GM18502 (cell line): ENCODE data around the gene ATE1.
"Not testable (repeated sequence)": the region's sequence is repeated elsewhere in the genome, so short reads cannot be mapped to it uniquely, and the experiment has no call there.

Source experiments
- ATAC-seq: cut with Tn5 transposase; IDR thresholded peaks from one replicate; pipeline ENCODE4 v1.9.1; 2021; ENCODE audit warnings: mild to moderate bottlenecking; ENCODE audit not compliant: unreplicated experiment, poor library complexity

ATE1 gene

DNA sequence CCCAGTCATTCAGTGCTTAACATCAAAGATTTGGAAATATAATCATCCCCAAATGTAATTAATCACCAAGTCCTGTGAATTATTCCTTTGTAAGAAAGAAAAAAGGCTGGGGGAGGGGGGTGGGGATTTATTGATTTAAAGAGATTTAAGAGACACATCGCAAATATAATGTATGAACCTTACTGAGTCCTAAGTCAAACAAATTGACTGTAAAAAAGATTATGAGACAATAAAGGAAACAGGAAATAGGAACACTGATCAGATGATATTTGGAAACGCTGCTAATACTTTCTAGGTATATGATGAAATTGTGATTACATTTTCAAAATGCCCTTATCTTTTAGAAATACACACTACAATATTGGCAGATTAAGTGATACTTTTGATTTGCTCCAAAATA is 92.5 kb downstream of the ATE1 start:
- no peak for ATAC-seq

DNA sequence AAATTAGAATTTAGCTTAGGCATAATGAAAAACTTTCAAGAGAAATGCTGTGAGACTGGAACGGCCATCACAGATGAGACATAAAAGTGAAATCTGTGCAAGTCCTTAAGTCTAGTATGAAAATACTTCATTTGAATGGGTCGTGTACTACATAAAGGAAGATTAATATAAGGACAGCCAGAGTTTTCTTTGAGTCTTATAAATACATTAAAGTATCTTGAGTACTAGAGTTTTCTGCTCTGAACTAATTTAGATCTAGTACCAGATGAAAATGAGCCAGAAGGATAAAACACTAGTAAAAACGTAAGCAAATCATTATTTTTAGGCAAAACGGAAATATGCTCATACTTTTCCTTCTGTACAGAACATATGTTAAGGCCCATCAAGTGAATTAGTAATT is 93.1 kb downstream of the ATE1 start:
- no peak for ATAC-seq

DNA sequence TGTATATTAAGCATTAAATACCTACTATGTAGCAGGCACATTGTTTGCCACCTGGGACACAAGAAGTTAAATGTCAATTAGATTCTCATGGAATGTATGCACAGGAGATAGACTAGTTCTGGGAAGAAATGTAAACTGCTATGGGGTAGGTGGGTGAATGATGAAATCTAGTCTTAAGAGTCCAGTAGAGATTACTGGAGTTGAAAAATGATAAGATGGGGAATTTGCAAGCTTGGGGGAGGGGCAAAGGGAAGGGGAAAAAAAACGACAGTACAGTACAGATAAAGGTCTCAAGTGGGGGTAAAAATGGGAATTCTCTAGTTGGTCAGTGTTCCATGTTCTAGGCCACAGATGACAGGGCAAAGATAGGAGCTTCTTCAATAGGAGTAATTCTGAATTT is 94.4 kb downstream of the ATE1 start:
- no peak for ATAC-seq

DNA sequence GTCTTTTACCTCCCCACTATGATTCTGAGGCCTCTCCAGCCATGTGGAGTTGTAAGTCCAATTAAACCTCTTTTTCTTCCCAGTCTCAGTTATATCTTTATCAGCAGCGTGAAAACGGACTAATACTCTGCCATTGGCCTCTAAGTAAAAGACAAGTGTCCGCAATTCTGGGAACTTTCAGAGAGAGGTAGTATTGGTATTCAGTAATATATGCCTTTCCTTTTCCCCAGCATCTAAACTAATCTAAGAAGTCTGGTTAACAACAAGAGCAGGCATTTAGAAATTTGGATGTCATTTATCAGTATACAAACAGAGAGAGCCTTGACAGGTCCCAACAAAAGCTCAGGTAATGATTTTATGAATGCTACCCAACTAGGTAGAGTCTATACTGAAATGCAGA is 95.2 kb downstream of the ATE1 start:
- ATAC-seq, result no peak

DNA sequence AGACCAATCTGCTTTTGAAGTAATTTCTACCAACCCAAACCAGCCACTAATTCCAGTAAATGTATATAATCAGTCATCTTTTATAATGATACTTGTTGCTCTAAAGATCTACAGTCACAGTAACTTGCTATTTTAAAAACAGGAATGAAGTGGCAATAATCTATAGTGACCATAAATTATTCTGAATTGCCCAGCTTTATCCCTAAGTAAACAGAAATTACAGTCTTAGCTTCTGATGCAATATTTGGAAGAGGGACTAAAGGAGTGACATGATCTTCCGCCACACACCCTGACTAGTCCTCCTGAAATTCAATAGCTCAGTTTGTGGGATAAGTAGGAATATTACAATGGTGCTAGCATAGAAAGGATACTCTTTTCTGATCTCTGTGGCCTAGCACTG is 96.1 kb downstream of the ATE1 start:
- no peak for ATAC-seq

DNA sequence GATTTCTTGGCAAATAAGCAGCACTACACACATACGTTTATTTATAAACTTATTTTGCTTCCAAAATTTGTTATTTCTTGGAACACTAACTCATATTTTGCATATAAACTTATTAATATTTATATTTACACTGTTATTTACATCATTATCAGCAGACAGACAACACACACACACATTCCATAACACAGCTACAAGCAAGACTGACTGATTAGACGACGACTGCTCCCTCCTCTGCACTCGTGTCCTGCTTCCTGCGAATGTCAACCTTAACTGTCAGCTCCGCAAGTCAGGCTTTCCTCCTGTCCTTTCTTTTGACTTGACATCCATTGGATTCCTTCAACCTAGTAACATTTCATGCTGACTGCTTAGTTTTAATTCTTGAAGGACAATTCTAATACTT is 96.6 kb downstream of the ATE1 start:
- ATAC-seq, result no peak

DNA sequence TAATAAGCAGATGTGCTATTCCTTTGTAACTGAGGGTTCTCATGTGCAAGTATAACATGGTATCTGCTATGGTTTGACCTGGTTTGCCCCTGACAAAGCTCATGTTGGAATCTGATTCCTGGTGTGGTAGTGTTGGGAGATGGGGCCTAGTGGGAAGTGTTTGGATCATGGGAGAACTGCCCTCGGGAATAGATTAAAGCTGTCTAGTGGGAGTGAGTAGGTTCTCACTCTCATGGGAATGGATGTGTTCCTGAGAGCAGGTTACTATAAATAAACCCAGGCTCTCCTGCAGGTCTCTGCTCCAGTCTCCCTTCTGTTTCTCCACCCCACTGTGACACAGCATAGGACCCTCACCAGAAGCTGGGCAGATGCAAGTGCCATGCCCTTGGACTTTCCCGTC is 97.7 kb downstream of the ATE1 start:
- ATAC-seq, result no peak

DNA sequence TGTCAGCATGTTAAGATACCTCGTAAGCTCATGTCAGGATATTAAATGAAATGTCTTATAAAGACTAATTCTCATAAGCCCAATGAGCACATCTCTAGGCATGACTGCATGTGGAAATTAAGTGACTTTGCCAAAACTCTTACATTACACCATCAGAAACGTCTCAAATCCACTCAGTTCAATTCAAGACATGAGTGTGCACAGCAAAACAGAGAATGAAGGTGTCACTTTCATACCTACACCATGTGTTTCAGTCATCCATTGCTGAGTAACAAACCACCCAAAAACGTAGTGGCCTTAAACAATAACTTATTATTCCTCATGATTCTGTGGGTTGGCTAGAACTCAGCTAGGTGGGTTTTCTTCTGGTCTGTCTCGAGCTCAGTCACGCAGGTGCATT is 99.8 kb downstream of the ATE1 start:
- no peak for ATAC-seq

DNA sequence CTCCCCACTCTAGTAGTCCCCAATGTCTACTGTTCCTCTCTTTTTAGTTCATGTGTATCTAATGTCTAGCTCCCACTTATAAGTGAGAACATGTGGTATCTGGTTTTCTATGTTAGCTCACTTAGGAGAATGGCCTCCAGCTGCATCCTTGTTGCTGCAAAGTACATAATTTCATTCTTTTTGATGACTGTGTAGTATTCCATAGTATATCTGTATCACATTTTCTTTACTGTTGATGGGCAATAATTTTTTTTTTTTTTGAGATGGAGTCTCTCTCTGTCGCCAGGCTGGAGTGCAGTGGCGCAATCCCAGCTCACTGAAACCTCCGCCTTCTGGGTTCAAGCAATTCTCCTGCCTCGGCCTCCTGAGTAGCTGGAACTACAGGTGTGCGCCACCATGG is 101.1 kb downstream of the ATE1 start:
- not testable (repeated sequence) for ATAC-seq

DNA sequence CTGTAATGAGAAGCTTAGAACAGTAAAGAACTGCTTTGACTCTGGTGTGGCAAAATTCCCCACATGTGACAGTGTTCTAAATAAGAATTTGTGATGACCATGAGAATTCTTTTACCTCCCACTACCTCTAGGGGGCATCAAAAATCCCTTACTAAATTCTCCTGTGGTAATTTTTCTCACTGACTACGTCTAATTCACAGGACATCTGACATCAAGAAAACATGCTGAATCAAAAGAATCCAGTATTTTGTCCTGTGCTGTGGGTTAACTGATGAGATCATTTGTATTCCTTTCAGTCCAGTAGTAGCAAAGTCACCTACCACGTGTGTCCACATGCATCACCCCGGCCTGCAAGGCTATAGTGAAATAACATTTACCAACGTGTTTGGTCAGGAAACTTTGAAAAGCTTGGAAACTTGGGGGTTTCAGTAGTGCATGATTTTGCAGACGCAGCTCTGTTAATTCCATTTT is 103.8 kb downstream of the ATE1 start:
- ATAC-seq, result no peak

DNA sequence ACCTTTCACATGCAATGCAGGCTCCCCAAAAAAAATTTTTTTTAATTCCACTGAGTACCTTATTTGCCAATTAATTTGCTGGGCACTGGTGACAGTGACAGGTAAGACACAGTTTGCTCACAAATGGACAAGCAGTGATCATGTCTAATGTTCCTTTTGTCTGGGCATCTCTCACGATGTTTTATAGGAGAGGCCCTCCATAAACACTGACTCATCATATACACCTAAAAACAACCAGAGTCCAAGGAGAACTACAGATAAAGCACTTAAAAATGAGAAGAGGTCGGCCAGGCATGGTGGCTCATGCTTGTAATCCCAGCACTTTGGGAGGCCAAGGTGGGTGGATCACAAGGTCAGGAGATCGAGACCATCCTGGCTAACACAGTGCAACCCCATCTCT is 105.1 kb downstream of the ATE1 start:
- no peak for ATAC-seq

DNA sequence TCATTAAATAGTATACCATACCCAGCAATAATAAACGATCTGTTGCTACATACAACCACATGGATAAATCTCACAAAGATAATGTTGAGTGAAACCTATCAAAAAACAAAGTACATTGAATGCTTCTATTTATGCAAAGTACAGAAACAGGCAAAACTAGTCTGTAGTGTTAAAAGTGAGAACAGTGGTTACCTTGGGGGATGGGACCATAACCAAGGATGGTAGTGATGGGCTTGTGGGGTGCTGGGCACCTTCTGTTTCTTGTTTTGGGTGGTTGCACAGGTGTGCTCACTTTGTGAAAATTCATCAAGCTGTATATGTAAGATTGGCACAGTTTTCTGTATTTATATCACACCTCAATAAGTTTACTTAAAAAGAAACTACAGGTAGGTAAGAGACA is 105.7 kb downstream of the ATE1 start:
- ATAC-seq, result peak; percentile 54

DNA sequence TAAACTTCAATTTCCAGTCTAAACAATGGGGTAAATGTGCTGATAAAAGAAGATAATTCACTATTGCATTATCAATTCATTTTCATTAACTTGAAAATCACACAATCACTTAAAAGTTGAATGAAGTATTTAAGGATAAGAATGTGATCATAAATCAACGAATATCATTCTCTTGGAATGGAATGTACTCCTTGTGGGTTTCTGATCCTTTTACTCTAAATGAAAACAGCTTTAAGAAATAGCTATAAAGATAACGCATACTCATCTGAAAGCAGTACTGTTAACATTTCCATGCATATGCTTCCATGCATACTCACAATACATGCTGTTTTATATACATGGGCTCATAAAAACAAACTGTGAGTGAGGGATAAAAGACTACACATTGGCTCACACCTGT is 108.8 kb downstream of the ATE1 start:
- ATAC-seq, result no peak

DNA sequence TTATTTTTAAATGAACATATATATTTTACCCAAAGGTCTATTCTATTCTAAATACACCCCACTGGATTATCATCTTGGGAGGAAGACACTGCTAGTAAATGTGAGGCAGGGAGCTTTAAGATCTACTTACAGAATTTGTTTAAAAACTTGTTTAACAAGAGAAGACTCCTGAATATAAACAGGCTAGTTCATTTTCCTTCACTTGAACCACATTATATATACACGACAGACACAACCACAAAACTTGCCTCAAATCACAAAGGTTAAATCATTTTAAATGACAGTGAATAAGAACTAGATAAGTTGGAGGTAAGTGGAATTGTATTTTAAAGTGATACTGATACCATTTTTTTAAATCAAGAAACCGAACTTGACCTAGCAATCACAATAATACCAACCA is 109.2 kb downstream of the ATE1 start:
- no peak for ATAC-seq

DNA sequence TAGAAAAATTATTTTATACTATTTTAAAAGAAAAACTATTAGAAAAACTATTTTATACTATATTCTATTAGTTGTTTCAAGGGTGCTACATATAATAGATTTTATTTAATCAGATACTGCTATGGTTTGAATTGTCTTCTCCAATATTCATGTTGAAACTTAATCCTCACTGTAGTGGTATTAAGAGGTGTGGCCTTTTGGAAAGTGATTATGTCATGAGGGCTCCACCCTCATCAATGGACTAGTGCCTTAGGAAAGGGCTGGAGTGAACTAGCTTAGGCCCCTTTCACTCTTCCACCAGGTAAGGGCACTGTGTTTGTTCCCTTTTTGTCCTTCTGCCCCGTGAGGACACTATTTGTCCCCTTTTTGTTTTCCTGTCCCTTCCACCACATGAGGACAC is 111.6 kb downstream of the ATE1 start:
- ATAC-seq, result no peak

DNA sequence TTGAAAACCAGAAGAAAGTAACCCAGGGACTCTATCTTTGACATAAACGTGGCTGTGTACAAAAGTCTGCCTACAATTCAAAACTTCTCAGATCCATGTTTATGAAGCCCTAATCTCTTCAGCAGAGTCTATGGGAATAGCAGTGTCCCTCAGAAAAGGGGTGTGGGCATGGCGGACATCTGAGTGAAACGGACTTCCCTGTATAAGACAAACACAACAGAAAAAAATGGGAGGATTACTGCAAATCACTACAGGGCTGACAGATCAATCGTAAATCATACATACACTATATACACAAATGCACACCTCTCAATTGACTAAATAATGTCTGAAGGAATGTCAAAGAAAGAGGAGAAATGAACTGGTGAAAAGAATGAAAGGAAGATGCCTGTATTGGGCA is 114.0 kb downstream of the ATE1 start:
- no peak for ATAC-seq

DNA sequence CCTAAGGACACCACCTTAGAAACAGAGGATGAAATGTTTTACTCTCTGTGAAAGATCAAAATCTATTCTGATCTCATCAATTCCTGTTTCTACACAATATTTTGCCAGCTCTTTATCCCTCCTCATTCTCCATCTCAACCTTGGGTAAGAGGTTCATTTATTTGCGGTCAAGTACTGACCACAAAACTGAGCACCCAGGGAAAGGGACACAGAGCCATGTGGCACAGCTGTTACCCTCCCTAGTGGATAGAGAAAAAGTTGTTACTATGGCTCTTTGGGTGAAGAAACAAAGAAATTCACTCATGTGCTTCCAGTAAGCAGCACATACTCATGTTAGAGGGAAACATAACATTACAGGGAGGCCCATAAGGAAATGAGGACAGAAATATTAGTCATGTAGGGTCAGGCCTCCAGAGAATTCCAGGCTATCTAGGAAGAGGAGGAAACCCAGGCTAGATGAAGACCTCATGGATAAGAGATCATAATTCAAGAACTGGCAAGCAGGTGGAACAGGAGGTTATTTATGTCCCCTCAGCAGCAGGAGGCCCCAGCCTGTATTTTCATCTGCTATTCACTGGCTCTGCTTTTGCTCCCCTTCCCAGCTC is 114.5 kb downstream of the ATE1 start:
- no peak for ATAC-seq

DNA sequence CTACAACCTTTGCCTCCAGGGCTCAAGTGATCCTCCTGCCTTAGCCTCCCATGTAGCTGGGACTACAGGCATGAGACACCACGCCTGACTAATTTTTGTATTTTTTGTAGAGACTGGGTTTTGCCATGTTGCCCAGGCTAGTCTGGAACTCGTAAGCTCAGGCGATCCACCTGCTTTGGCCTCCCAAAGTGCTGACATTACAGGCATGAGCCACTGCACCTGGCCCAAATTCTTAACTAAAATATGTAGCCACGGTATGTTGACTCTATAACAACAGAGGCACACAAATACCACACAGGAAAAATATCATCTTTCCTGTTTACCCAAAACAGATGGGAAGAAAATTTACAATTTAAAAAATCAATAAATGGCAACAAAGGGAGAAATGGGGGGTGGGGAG is 115.8 kb downstream of the ATE1 start:
- ATAC-seq, result no peak

DNA sequence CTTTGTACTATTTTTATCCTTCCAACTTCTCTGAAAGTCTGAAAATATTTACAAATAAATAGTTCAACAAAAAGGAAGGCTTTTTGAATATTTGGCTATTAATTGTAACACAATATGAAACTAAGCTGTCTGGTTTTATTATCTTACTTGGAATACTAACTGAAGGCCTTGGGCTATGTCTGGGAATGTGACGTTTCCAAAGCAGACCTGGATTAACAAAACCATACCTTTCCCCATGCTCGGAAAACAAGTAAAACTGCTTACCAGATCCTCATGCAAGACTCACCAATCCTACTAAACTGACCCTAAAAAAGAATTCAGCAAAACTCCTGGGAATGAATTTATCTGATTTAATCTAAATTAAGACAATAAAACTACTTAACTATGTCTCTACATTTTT is 116.4 kb downstream of the ATE1 start:
- no peak for ATAC-seq

DNA sequence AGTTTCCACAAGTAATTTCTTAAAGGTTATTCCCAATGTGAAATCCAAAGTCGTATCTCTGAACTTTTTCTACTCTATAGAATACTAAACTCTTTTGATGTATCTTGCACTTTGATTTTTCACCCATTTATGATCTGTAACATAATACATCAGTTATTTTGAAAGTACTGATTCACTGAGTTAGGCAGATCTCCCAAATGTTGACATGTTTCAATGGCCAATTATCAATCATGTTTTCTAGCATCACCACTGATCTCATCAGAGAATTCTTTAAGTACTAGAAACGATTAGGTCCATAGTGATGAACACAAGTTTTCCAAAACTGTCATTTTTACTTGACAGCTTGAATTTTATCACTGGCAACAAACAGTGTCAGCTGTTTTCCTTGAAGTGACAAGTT is 119.0 kb downstream of the ATE1 start:
- no peak for ATAC-seq

DNA sequence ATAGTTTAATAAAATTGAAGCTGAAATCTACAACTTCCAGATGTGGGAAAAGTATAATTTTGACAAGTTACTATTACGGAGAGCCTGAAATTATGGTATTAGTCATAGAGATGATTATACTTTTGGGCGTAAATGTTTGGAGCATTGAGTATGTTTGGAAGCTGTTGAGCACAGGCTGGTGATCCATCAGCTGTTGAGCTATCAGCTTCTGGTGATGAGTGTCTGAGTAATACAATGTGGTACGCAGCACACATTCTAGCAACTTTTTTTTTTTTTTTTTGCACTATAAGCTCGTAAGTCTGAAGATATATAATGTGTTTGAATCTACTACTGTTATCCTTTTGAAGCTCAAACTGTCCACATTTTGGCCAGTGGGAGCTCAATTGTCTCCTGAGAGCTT is 123.4 kb downstream of the ATE1 start:
- ATAC-seq, result no peak

DNA sequence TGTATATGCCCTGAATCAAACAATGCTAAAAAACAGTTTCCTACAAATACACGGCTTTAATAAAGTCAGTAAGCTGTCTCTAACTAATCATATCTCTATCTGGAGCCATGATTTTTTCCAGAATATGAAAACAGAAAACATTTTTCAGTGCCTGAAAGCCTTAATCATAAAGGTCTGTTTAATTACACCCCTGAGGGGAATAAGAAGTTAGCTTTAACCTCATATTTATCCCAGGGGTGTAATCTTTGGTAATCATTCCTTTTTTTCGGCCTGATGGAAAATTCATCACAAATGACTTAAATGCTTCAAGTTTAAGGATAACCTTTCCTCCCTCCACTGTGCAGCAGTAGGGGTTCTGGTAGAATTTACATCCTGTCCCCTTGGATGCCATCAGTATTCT is 124.2 kb downstream of the ATE1 start:
- no peak for ATAC-seq

DNA sequence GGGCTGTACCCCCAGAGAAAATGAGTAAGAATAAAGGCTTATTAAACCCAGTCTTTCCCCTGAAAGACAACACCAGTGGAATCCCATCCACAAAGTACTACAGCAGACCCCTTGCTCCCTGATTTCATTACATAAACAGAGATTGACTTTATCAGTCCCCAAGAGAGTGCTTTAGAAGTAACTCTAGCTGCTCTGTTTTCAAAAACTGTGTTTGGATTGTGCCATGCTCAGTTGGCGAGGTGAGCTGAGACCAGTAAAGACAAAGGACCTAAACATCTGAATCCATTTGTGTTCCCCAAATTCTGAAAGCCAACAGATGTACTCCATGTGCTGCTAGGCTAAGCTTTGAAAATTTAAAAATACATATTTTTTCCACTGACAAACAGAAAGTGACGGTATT is 127.0 kb downstream of the ATE1 start:
- ATAC-seq, result no peak
